Measurements from ENCODE around the gene AARS1.
"Not testable (repeated sequence)": the region's sequence is repeated elsewhere in the genome, so short reads cannot be mapped to it uniquely, and the experiment has no call there.

- not testable (repeated sequence) for TF ChIP-seq CTCF, EZH2 (IDR thresholded peaks at IDR 0.05)
Measured at GRCh38 chr16:70225430-70225829, 63.9 kb downstream of the AARS1 start.
